GM13977 (cell line): ENCODE data around the gene WNK2.

Experiments used
- DNase-seq: peaks from one replicate; pipeline ENCODE4 v3.0.0; 2012; ENCODE audit warnings: low spot score
- in situ Hi-C: fragments of 300-500 bp; cut with MboI; formaldehyde crosslinking; loops from one replicate; pipeline ENCODE4 v1.12.0; 2022; ENCODE audit warnings: low sequenced_read_pairs, low pct_unique_long_range_greater_than_20kb, mixed read lengths, inconsistent platforms; ENCODE audit not compliant: unreplicated experiment
- TF ChIP-seq, protein P1 (sequence below): IDR thresholded peaks from 2 replicates; pipeline ENCODE4 v1.5.1; 2012; ENCODE audit warnings: mild to moderate bottlenecking, control low read depth; ENCODE audit not compliant: insufficient read depth; ENCODE audit errors: extremely low read depth, missing control alignments

The WNK2 gene

GRCh38 chr9:93232388-93232960 lies 48.5 kb downstream of the WNK2 start:
- TF ChIP-seq, protein P1, sequence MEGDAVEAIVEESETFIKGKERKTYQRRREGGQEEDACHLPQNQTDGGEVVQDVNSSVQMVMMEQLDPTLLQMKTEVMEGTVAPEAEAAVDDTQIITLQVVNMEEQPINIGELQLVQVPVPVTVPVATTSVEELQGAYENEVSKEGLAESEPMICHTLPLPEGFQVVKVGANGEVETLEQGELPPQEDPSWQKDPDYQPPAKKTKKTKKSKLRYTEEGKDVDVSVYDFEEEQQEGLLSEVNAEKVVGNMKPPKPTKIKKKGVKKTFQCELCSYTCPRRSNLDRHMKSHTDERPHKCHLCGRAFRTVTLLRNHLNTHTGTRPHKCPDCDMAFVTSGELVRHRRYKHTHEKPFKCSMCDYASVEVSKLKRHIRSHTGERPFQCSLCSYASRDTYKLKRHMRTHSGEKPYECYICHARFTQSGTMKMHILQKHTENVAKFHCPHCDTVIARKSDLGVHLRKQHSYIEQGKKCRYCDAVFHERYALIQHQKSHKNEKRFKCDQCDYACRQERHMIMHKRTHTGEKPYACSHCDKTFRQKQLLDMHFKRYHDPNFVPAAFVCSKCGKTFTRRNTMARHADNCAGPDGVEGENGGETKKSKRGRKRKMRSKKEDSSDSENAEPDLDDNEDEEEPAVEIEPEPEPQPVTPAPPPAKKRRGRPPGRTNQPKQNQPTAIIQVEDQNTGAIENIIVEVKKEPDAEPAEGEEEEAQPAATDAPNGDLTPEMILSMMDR = no peak
- in situ Hi-C loops = no loop called here

GRCh38 chr9:93233033-93233432 lies 49.1 kb downstream of the WNK2 start:
- DNase-seq = no peak
- in situ Hi-C loops = no loop called here

More at GRCh38 chr9:93232388-93232960, 48.5 kb downstream of the WNK2 start:
- DNase-seq = no peak

DNA sequence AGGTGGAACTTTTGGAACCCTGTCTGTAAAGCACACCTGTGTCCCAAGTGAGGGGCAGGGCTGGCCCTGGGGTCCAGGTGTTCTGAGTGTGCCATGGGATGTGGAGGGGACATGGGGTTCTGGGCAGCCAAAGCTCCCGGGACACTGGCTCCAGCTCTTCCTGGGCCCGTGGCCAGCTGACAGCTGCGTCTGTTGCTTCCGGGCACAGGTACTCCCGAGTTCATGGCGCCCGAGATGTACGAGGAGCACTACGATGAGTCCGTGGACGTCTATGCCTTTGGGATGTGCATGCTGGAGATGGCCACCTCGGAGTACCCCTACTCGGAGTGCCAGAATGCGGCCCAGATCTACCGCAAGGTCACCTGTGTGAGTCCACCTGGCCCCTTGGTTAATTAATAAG lies 50.7 kb downstream of the WNK2 start:
- in situ Hi-C loops = no loop called here
- DNase-seq = no peak
- TF ChIP-seq, protein P1 = no peak

More at GRCh38 chr9:93233033-93233432, 49.1 kb downstream of the WNK2 start:
- TF ChIP-seq, protein P1 = no peak

GRCh38 chr9:93235300-93235960 lies 51.5 kb downstream of the WNK2 start:
- TF ChIP-seq, protein P1 = no peak
- in situ Hi-C loops = no loop called here
- no peak for DNase-seq

DNA sequence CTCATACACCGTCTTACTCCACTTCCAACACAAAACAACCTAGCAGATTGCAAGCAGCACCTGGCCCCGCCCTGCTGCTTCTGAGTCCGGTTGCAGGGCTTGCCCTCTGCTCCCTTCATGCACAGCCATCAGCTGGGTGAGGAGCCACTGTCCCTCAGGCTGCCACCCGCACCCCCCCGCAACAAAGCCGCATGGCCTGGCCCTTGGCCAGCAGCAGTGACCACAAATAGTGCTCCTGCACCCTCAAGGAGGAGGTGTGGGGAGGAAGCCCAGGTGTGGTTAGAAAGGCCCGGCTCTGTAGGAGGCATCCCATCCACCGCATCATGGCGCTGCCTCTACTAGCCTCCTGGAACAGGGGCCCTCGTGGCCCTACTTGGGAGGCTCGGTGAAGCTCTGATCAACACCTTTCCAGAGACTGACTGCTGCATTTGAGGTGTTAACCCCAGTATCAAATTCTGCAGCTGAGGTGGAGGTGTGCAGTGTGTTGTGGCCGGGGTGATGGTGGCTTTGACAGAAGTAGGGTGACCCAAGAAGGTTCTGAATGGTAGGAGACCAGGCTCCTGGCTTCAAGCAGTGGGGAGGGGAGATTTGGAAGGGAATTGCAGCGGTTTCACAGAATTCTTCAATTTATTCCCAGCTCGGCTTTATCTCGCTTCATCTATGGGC lies 52.7 kb downstream of the WNK2 start:
- no peak for DNase-seq
- TF ChIP-seq, protein P1 = no peak
- in situ Hi-C loops = no loop called here

DNA sequence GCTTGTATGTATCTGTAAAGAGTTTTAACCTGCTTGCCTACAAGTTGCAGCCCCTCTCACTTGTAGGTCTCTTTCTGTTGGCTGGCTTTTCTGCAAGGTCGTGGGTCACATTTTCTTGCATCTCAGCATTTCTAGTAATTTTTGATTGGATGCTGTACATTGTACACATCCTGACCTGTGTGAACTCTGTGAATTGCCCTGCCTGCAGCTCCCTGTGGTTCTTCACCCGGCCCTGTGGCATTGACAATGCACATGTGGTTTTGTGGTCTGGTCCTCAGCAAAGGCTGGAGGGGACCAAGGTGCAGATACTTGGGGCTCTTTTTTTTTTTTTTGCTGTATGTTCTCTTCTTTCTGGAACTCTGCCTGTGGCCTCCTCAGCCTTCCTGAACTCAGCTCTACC lies 53.6 kb downstream of the WNK2 start:
- TF ChIP-seq, protein P1 = no peak
- in situ Hi-C loops = no loop called here

More for the DNA sequence above, 53.6 kb downstream of the WNK2 start:
- DNase-seq = no peak
